SK-N-DZ (cell line): ENCODE measurements around the gene PDLIM5.

Source experiments
- DNase-seq: peaks from one replicate; pipeline ENCODE4 v3.0.0-alpha.2; 2015; ENCODE audit warnings: low spot score

PDLIM5 gene

DNA sequence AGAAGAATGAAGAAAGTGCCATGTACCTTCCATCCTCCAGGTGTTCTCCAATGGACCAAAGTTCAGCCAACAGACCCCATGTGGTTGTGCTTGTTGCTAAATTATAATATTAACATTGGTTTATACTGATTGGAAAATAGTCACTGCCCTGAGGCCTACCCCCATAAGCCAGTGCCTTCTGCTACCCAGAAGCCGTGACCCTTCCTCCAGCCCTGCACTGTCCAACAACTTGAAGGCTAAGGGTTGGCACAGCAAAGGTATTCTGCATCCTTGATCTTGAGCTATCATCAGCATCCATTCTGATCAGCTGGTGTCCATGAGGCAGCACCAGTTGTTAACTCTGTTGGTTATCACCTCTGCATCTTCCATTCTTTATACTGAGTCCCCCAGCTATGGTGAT is 239.8 kb downstream of the PDLIM5 start:
- no peak for DNase-seq

GRCh38 chr4:94695384-94695783 is 243.6 kb downstream of the PDLIM5 start:
- DNase-seq: no peak

DNA sequence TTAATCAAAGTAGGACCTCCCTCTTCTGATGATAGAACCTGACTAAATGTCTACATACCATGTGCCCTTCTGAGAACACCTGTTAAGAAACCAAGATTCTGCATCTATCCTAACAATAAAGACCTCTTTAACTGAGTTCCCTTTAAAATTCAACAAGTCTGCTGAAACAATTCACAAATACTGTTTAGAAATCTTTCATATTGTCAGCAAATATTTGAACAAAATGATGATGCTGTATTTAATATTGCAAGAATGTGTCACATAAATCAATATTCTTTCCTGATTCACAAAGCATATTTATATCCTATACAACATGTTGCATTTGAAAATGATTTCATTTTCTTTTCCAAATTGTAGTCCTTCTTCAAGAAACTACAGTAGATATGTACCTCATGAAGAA is 246.4 kb downstream of the PDLIM5 start:
- DNase-seq: no peak

GRCh38 chr4:94700298-94700697 is 248.6 kb downstream of the PDLIM5 start:
- DNase-seq: no peak

GRCh38 chr4:94701631-94702300 is 250.0 kb downstream of the PDLIM5 start:
- no peak for DNase-seq

DNA sequence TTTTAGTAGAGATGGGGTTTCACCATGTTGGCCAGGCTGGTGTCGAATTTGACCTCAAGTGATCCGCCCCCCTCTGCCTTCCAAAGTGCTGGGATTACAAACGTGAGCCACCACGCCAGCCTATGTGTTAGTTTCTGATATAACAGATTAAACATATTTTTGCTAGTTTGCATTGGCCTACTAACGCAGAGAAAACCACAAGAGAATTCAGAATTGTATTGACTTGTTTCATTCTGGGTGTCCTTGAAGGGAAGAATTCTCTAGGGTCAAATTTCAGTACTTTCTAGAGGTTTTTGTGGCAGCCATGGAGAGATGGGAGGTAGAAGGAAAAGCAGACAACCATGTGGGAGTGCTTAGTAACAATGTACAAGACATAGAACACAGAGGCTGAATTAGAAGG is 259.9 kb downstream of the PDLIM5 start:
- no peak for DNase-seq

DNA sequence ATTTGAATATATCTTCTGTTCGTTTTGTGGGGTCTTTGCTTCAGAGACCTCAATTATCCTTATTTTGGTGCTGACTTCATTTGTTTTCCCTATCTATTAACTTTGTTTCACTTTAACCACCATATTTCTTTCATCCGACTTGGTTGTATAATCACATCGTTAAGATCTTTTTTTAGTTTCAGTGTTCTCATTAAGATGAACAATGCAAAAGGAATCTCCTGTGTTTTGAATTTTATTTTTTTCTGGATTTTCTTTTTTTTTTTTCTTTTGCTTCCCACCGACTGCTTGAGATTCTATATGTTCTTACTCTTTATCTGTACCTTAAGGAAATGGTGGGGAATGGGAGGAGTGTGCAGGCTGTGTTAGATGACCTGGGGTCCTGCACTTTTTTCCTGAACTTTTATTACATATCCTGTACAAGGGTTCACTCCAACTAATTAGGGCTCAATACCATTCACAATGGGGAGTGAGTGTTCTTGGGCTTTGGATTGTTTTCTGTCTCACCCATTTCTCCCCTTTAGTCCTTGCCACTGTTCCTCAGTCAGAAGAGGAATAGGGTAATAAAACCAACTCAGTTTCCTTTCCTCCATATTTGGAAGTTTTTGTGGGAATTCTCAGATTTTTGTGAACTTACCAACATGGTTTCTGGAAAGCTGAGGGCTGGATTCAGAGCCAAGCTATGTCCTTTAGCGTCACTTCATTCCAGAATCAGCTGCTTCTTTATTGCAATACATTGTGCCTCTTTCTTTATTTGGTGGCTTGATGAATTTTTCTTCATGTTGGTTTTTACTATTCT is 262.8 kb downstream of the PDLIM5 start:
- DNase-seq: no peak

DNA sequence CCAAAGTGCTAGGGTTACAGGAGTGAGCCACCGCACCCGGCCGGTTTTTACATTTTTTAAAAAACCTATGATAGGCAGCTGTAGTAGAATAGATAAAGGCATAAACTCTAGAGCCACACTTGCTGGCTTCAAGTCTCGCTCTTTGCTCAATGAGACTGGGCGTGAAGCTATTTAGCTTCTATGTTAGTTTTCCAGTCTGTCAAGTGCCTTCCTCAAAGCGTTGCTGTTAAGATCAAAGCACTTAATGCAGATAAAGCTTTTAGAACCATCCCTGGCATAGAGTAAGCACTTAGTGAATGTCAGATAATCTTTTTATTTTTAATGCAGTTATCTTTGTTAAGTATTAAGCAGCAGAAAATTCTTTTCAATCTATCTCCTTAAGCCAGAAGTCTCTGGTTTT is 264.0 kb downstream of the PDLIM5 start:
- no peak for DNase-seq
